Pancreas (tissue), 10 donors: ENCODE results near the gene WWOX. TPM values are rescaled to one million over a fixed set of nuclear protein-coding genes. Genes with fewer than 3 reads are reported as not detected.
A peak's percentile ranks its signal among the peaks of the same experiment; 100 is the strongest.

Experiments
- ATAC-seq, 4 donors: fragments of 200-7000 bp; cut with Tn5 transposase; one replicate each; pipeline versions ENCODE4 v1.8.0 to v1.9.1; 2020; ENCODE audit warnings: mild to moderate bottlenecking in 4 of 4, moderate library complexity in 4 of 4
- DNase-seq, 6 donors: peaks; one replicate each; pipeline ENCODE4 v3.0.0-alpha.2; 2020
- FAIRE-seq: peaks from 2 replicates; lab custom pipeline; 2012; peaks lifted over from hg19 to GRCh38; lab: Jason Lieb, UNC
- H3K27ac ChIP-seq, 4 donors: fragments of 200-600 bp; sonication (generic); 1 replicate in 3 of 4; 2 replicates in 1 of 4; pipeline versions ENCODE4 v1.5.0 to v1.8.0; 2020
- H3K27me3 ChIP-seq, 4 donors: fragments of 200-600 bp; one replicate each; pipeline ENCODE4 v1.8.0; 2021
- H3K36me3 ChIP-seq, 3 donors: fragments of 200-600 bp; sonication (generic) in 1 of 3; one replicate each; pipeline versions ENCODE4 v1.5.0 to v1.8.0; 2020 to 2021
- H3K4me1 ChIP-seq, 3 donors: fragments of 200-600 bp; one replicate each; pipeline ENCODE4 v1.8.0; 2021
- H3K4me3 ChIP-seq, 4 donors: fragments of 200-600 bp; sonication (generic) in 2 of 4; one replicate each; pipeline versions ENCODE4 v1.5.0 to v1.8.0; 2020 to 2021
- H3K9me3 ChIP-seq, 4 donors: fragments of 200-600 bp; one replicate each; pipeline ENCODE4 v1.8.0; 2021
- CTCF ChIP-seq, 4 donors: fragments of 200-600 bp; sonication (generic) in 3 of 4; IDR thresholded peaks; one replicate each; pipeline versions ENCODE4 v1.5.0 to v1.8.0; 2021; ENCODE audit warnings: antibody characterized with exemption in 4 of 4
- WGBS, 2 donors: extraction: QIAGEN DNeasy Blood & Tissue Kit; methylation state at CpG; one replicate each; pipeline ENCODE4 v1.1.7; 2013; 5-methylcytosine and 5-hydroxymethylcytosine counted together
- intact Hi-C, 3 donors: fragments of 100-400 bp; cut with DNase I; formaldehyde crosslinking; loops; one replicate each; pipeline versions ENCODE4 v1.11.1 to v1.14.2; 2022
- polyA plus RNA-seq, 2 donors: library from polyadenylated mRNA; stranded (reverse); fragments of 200-250 nt; gene quantifications; one replicate each; pipeline ENCODE4 v1.2.3, GENCODE V29; 2013
- total RNA-seq, 6 donors: library from RNA; stranded (reverse); fragmentation: NEBNext Ultra II Directional in 4 of 6; extraction: Animal tissue kit (Norgen Biotek cat#: 25700) in 4 of 6; gene quantifications; one replicate each; pipeline versions ENCODE4 v1.2.1 to v1.2.4, GENCODE V29; 2021 to 2023
- donor health status: healthy with polysubstance abuse.
- donor health status: DM: no; HTN: no; CAD: no; lungs with moderate emphysema.
- donor health status: DM: no; HTN: no; CAD: no.
- donor health status: control.
- donor health status: control.
- donor health status: Bipolar disorder and iron deficiency.
- donor health status: DM: yes; HTN: yes; CAD: no.
- donor health status: DM: no; HTN: no; CAD: no.
- donor health status: DM: no; HTN: no; CAD: no.
- donor health status: DM: yes; HTN: yes; CAD: no.

The WWOX gene
- total and polyA plus RNA-seq, 8 donors = 6.8 to 14.4 (median 10.8) TPM

GRCh38 chr16:78155791-78156345, 56.4 kb downstream of the WWOX start:
- peak in 2 of 4 donors; percentile 32 to 34 for ATAC-seq
- H3K4me3 ChIP-seq = no peak overlapping the region
- 56% methylated on average over 7 of the region's 7 CpGs for WGBS, 2 donors
- H3K36me3 ChIP-seq = no peaks in the 10 kb centered on the region
- intact Hi-C loops = no loop called here
- no peak for FAIRE-seq
- no peak for TF ChIP-seq CTCF (IDR thresholded peaks at IDR 0.05)
- no peaks in the 10 kb centered on the region for H3K27me3 ChIP-seq
- H3K9me3 ChIP-seq = peaks cover 0 to 4% (median 0%) of the 10 kb centered on the region in 4 donors
- no peak for DNase-seq
- H3K4me1 ChIP-seq = no peaks in the 10 kb centered on the region
- H3K27ac ChIP-seq = no peak overlapping the region

- TF ChIP-seq CTCF (IDR thresholded peaks at IDR 0.05) = no peak
- intact Hi-C loops = no loop called here
- Histone ChIP-seq H3K4me1 (no peaks in the 10 kb centered on the region), H3K36me3 (no peaks in the 10 kb centered on the region), H3K4me3 (no peak overlapping the region), H3K27me3 (no peaks in the 10 kb centered on the region), H3K27ac (no peak overlapping the region), H3K9me3 (peaks cover 0 to 5% (median 0%) of the 10 kb centered on the region in 4 donors)
- DNase-seq (no peak), FAIRE-seq (no peak), ATAC-seq (no peak)
- 95 to 97% methylated on average over 5 of the region's 5 CpGs for WGBS, 2 donors
These were observed 61.7 kb downstream of the WWOX start for GRCh38 chr16:78161023-78161729.

- H3K9me3 ChIP-seq = peaks cover 0 to 5% (median 0%) of the 10 kb centered on the region in 4 donors
- no peak overlapping the region for H3K4me3 ChIP-seq
- no peaks in the 10 kb centered on the region for H3K36me3 ChIP-seq
- no peak overlapping the region for H3K27ac ChIP-seq
- WGBS, 2 donors = 86 to 87% methylated on average over 12 of the region's 12 CpGs
- no peaks in the 10 kb centered on the region for H3K4me1 ChIP-seq
- ATAC-seq (no peak), FAIRE-seq (no peak), DNase-seq (no peak)
- intact Hi-C loops = no loop called here
- no peaks in the 10 kb centered on the region for H3K27me3 ChIP-seq
- TF ChIP-seq CTCF (IDR thresholded peaks at IDR 0.05) = no peak
These were observed 64.6 kb downstream of the WWOX start for GRCh38 chr16:78163772-78164670.

GRCh38 chr16:78170494-78170933, 71.1 kb downstream of the WWOX start:
- no peak overlapping the region for H3K27ac ChIP-seq
- H3K4me3 ChIP-seq = no peak overlapping the region
- no peaks in the 10 kb centered on the region for H3K27me3 ChIP-seq
- DNase-seq (no peak), FAIRE-seq (no peak), ATAC-seq (no peak)
- H3K4me1 ChIP-seq = no peaks in the 10 kb centered on the region
- no peaks in the 10 kb centered on the region for H3K36me3 ChIP-seq
- intact Hi-C loops = no loop called here
- no peak for TF ChIP-seq CTCF (IDR thresholded peaks at IDR 0.05)
- WGBS, 2 donors = 78 to 85% methylated on average over 2 of the region's 2 CpGs
- no peaks in the 10 kb centered on the region for H3K9me3 ChIP-seq
